BLaER1 (cell line): ENCODE measurements around the gene RASSF1.
A peak's percentile ranks its signal among the peaks of the same experiment; 100 is the strongest.
"Not testable (repeated sequence)": the region's sequence is repeated elsewhere in the genome, so short reads cannot be mapped to it uniquely, and the experiment has no call there.

Source experiments
- H3K27ac ChIP-seq: shearing (Covaris generic); formaldehyde crosslinking; 2 replicates; pipeline ENCODE4 v1.8.1; 2022
- H3K27me3 ChIP-seq: shearing (Covaris generic); formaldehyde crosslinking; 2 replicates; pipeline ENCODE4 v1.8.1; 2022
- H3K36me3 ChIP-seq: shearing (Covaris generic); formaldehyde crosslinking; 2 replicates; pipeline ENCODE4 v1.8.1; 2022
- H3K4me1 ChIP-seq: shearing (Covaris generic); formaldehyde crosslinking; 2 replicates; pipeline ENCODE4 v1.8.1; 2022
- H3K4me2 ChIP-seq: shearing (Covaris generic); formaldehyde crosslinking; 2 replicates; pipeline ENCODE4 v1.8.1; 2022
- H3K4me3 ChIP-seq: shearing (Covaris generic); formaldehyde crosslinking; 2 replicates; pipeline ENCODE4 v1.8.1; 2022
- H3K9ac ChIP-seq: shearing (Covaris generic); formaldehyde crosslinking; 2 replicates; pipeline ENCODE4 v1.8.1; 2022
- H3K9me3 ChIP-seq: shearing (Covaris generic); formaldehyde crosslinking; 2 replicates; pipeline ENCODE4 v1.8.1; 2022
- H4K20me1 ChIP-seq: shearing (Covaris generic); formaldehyde crosslinking; 2 replicates; pipeline ENCODE4 v1.8.1; 2022
- Cebpa-rat ChIP-seq: shearing (Covaris generic); IDR thresholded peaks from 2 replicates; pipeline ENCODE4 v1.8.1; 2022

The RASSF1 gene

DNA sequence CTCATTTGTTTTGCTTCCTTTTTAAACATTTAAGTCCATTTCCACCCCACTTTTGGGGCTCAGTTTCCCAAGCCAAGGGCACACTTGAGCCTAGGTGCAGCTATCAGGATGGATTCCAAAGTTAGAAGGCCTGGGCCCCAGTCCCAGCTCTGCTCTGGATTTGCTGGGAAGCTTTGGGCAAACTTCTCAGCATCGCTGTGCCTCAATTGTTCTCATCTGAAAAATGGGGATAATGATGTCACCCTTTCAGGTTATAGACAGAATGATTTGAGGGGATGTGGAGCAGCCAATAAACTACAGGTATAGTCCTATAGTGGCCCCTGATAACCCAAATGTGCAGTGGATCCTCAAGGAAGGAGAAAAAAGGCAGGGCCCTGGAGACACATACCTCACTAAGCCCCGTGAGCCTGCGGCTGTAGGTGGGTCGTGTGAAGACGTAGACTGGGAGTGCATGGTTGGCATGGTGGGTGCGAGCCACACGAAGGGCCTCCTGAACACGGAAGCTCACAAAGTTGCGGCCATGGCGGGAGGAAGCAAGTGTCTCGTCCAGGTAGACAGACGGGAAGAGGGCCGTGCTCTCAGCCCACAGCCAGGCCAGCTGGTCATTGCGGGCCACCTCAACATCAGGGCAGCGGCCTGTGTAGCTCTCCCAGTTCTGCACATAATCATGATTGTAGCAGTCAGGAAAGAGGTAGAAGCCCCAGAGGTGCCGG is 21.3 kb downstream of the RASSF1 start:
- H4K20me1 ChIP-seq, result peaks cover 48% of the 10 kb centered on the region
- no peaks in the 10 kb centered on the region for H3K9me3 ChIP-seq
- H3K9ac ChIP-seq, result peak overlapping the region; percentile 11; the same call in 1 of the 2 replicates
- peaks cover 66% of the 10 kb centered on the region for H3K36me3 ChIP-seq
- H3K27me3 ChIP-seq, result no peaks in the 10 kb centered on the region
- TF ChIP-seq Cebpa-rat, result no peak
- H3K4me3 ChIP-seq, result peak overlapping the region; percentile 78; the same call in 1 of the 2 replicates
- peaks cover 66% of the 10 kb centered on the region for H3K4me1 ChIP-seq
- peak overlapping the region; percentile 94 for H3K4me2 ChIP-seq
- 0 out of 2 replicates have a peak overlapping the region, but pooled peaks have one; percentile 100 for H3K27ac ChIP-seq

DNA sequence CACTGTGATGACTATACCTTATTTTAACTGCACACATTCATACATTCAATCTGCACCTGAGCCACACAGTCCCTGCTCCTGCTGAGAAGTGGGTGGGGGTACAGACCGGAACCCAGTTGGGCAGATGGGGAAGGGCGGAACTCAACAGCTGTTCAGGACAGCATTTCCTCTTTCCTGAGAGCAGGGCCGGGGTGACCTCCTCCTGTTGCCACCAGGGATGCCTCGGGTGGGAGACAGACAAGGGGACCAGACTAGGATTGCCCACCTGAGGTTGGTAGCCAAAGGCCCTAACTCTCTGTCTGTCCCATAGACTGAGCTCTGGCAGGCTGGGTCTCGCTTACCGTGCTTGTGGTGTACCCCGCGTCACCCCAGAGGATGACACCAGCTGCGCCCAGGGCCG is 22.0 kb downstream of the RASSF1 start:
- Histone ChIP-seq H3K4me1 (peaks cover 59% of the 10 kb centered on the region), H3K9me3 (no peaks in the 10 kb centered on the region), H3K4me2 (peak overlapping the region; percentile 94), H3K27ac (no peak overlapping the region), H3K4me3 (peak overlapping the region; percentile 11; the same call in 1 of the 2 replicates), H3K27me3 (no peaks in the 10 kb centered on the region), H4K20me1 (peaks cover 49% of the 10 kb centered on the region), H3K9ac (peak overlapping the region; percentile 11), H3K36me3 (peaks cover 61% of the 10 kb centered on the region)
- TF ChIP-seq Cebpa-rat, result no peak

DNA sequence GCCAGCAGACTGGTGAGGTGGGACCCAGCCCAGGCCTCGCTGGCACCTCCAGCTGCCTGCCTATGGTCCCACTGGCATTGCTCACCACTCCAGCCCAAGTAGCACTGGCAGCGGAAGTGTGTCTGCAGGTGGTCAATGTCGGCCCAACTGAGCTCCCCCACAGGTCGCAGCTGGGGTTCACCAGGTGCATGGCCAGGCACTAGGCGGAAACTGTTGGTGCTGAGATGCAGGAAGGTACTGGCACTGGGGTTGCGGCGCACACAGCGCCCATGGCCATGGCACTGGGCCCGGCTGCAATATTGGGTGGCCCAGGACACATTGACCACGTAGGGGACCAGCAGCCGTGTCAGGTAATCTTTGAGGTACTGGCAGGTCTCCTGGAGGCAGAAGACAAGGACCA is 22.5 kb downstream of the RASSF1 start:
- no peak for TF ChIP-seq Cebpa-rat
- Histone ChIP-seq H3K27me3 (no peaks in the 10 kb centered on the region), H3K4me2 (peak overlapping the region; percentile 94), H3K9ac (peak overlapping the region; percentile 11), H3K36me3 (peaks cover 58% of the 10 kb centered on the region), H3K27ac (peak overlapping the region; percentile 44; the same call in 1 of the 2 replicates), H3K9me3 (no peaks in the 10 kb centered on the region), H4K20me1 (peaks cover 49% of the 10 kb centered on the region), H3K4me3 (peak overlapping the region; percentile 11; the same call in 1 of the 2 replicates), H3K4me1 (peaks cover 55% of the 10 kb centered on the region)

DNA sequence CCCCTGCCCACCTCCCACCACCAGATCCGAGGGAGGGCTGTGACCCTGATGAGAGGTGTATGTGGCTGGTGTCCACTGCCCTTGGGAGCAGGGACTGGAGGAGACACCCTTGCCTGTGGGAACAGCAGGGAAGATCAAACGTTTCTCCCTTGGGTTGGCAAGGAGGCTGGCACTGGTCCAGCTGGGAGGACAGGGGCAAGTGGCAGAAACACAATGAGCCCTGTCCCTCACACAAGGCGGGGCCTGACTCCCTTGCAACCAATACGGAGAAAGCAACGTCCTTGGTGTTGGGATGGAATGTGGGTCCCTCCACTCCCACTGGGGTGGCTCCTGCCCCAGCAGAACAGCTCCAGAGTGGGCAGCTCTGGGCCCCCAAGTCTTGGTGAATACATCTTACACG is 23.3 kb downstream of the RASSF1 start:
- Histone ChIP-seq H3K9ac (0 out of 2 replicates have a peak overlapping the region, but pooled peaks have one; percentile 11), H3K27me3 (no peaks in the 10 kb centered on the region), H3K4me3 (no peak overlapping the region), H3K4me2 (peak overlapping the region; percentile 94), H3K9me3 (no peaks in the 10 kb centered on the region), H3K27ac (peak overlapping the region; percentile 44), H3K36me3 (peaks cover 58% of the 10 kb centered on the region), H4K20me1 (peaks cover 49% of the 10 kb centered on the region), H3K4me1 (peaks cover 46% of the 10 kb centered on the region)
- TF ChIP-seq Cebpa-rat, result no peak

DNA sequence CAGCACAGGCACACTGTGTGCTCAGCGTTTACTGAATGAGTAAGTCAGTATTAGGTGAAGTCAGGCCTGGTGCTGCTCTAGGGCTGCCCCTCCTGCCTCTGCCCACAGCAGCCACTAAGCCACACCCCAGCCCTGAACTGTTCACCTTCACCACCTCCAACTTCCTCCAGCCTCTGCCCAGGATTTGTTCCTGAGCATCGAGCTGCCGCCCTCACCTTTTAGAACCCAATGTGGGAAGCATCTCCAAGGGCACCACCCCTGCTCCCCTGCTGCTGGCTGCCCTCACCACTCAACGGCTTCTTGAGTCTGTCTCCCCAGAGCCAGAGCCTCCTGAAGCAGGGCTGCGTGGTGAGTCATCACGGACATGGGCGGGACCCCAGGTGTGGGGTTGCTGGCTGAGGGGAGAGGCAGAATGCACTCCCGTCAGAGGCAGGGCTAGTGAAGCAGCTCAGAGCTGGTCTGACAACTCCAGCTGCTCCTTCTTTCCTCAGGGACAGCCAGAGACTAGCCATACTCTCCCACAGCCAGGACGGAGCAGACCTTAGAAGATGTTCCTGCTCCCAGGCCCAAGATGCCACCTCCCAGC is 23.9 kb downstream of the RASSF1 start:
- peaks cover 41% of the 10 kb centered on the region for H3K4me1 ChIP-seq
- H3K4me2 ChIP-seq, result no peak overlapping the region
- H3K4me3 ChIP-seq, result no peak overlapping the region
- H3K27ac ChIP-seq, result peak overlapping the region; percentile 44
- TF ChIP-seq Cebpa-rat, result no peak
- H3K9ac ChIP-seq, result no peak overlapping the region
- no peaks in the 10 kb centered on the region for H3K27me3 ChIP-seq
- no peaks in the 10 kb centered on the region for H3K9me3 ChIP-seq
- H4K20me1 ChIP-seq, result peaks cover 49% of the 10 kb centered on the region
- H3K36me3 ChIP-seq, result peaks cover 58% of the 10 kb centered on the region

- no peak overlapping the region for H3K9ac ChIP-seq
- peaks cover 55% of the 10 kb centered on the region for H3K36me3 ChIP-seq
- H3K4me2 ChIP-seq, result no peak overlapping the region
Measured at GRCh38 chr3:50314816-50315215, 25.8 kb downstream of the RASSF1 start.

GRCh38 chr3:50314342-50314741 is 26.3 kb downstream of the RASSF1 start:
- Histone ChIP-seq H3K27ac (no peak overlapping the region), H3K4me2 (no peak overlapping the region), H3K9me3 (peaks cover 6% of the 10 kb centered on the region), H4K20me1 (peaks cover 37% of the 10 kb centered on the region), H3K4me3 (no peak overlapping the region), H3K4me1 (peaks cover 28% of the 10 kb centered on the region), H3K9ac (no peak overlapping the region), H3K27me3 (no peaks in the 10 kb centered on the region), H3K36me3 (peaks cover 55% of the 10 kb centered on the region)
- no peak for TF ChIP-seq Cebpa-rat

More at GRCh38 chr3:50314816-50315215, 25.8 kb downstream of the RASSF1 start:
- peaks cover 33% of the 10 kb centered on the region for H3K4me1 ChIP-seq
- no peaks in the 10 kb centered on the region for H3K27me3 ChIP-seq
- no peak for TF ChIP-seq Cebpa-rat
- no peak overlapping the region for H3K27ac ChIP-seq
- H3K9me3 ChIP-seq, result peaks cover under 1% of the 10 kb centered on the region
- H4K20me1 ChIP-seq, result peaks cover 42% of the 10 kb centered on the region
- H3K4me3 ChIP-seq, result no peak overlapping the region

GRCh38 chr3:50312041-50312440 is 28.6 kb downstream of the RASSF1 start:
- not testable (repeated sequence) for H3K9ac ChIP-seq, H3K4me1 ChIP-seq, H3K27me3 ChIP-seq, H3K4me3 ChIP-seq, H3K27ac ChIP-seq, H3K4me2 ChIP-seq
- Histone ChIP-seq H3K9me3 (peaks cover 29% of the 10 kb centered on the region), H4K20me1 (peaks cover 15% of the 10 kb centered on the region), H3K36me3 (peaks cover 46% of the 10 kb centered on the region)

DNA sequence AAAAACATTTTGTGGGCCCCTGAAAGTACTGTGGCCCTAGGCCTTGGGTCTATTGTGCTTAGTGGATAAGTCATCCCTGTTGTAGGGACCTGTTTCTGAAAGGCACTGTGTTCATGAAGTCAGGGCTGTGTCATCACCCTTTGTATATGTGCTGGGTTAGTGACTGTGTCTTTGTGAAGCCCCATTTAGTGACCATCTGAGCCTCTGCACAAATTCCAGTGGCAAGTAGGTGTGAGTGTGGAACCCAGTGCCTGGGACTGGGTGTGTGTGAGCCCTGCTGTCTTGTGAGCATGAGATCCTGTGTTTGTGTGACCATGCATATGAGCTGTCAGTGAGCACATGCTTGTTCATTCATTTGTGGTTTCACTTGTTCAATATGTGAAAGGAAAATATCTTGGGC is 36.0 kb downstream of the RASSF1 start:
- Histone ChIP-seq H3K27me3 (no peaks in the 10 kb centered on the region), H3K4me2 (no peak overlapping the region), H3K36me3 (peaks cover 25% of the 10 kb centered on the region), H3K27ac (no peak overlapping the region), H4K20me1 (no peaks in the 10 kb centered on the region), H3K4me1 (peaks cover 9% of the 10 kb centered on the region), H3K4me3 (no peak overlapping the region), H3K9ac (no peak overlapping the region), H3K9me3 (peaks cover 35% of the 10 kb centered on the region)
- no peak for TF ChIP-seq Cebpa-rat
